BJ (cell line): ENCODE data around the gene GSDME. TPM values are rescaled to one million over a fixed set of nuclear protein-coding genes. Genes with fewer than 3 reads are reported as not detected.

Source experiments
- CTCF ChIA-PET: fragments of 350-600 bp; formaldehyde crosslinking; extraction: SDS; loops from one replicate; lab custom pipeline; 2021; ENCODE audit warnings: antibody characterized with exemption, inconsistent platforms; lab: Yijun Ruan, JAX
- POLR2A ChIA-PET: fragments of 300-600 bp; sonication (Branson Sonifier 250); formaldehyde crosslinking; extraction: SDS; loops from one replicate; lab custom pipeline; 2021; ENCODE audit warnings: antibody characterized with exemption; lab: Charles Lee
- DNase-seq: peaks from one replicate; pipeline ENCODE4 v3.0.0-alpha.2; 2011; ENCODE audit warnings: low read depth
- H3K27me3 ChIP-seq: 2 replicates; pipeline ENCODE4 v1.6.0; 2011; ENCODE audit warnings: low read length; ENCODE audit not compliant: control insufficient read depth, insufficient read depth
- H3K36me3 ChIP-seq: 2 replicates; pipeline ENCODE4 v1.5.1; 2011; ENCODE audit warnings: low read length; ENCODE audit not compliant: control insufficient read depth, insufficient read depth
- H3K4me3 ChIP-seq: 2 replicates; pipeline ENCODE4 v1.5.1; 2011; ENCODE audit warnings: low read depth, mild to moderate bottlenecking, control low read depth, low read length
- CTCF ChIP-seq: IDR thresholded peaks from 2 replicates; pipeline ENCODE4 v1.5.1; 2011; ENCODE audit warnings: low read depth, mild to moderate bottlenecking, control low read depth, inconsistent platforms, low read length, moderate library complexity; ENCODE audit not compliant: insufficient read depth
- polyA plus RNA-seq: library from polyadenylated mRNA; depleted of rRNA; stranded (reverse); fragments of >200 nt; gene quantifications from 2 replicates; pipeline ENCODE4 v1.2.3, GENCODE V29; 2011

Gene GSDME
- polyA plus RNA-seq, 1 experiment = 44.3 TPM

- peaks cover 17% of the 10 kb centered on the region for H3K36me3 ChIP-seq
- H3K27me3 ChIP-seq = no peaks in the 10 kb centered on the region
- CTCF ChIA-PET = no interaction called here
- TF ChIP-seq CTCF = no peak
- no peak overlapping the region for H3K4me3 ChIP-seq
- no peak for DNase-seq
- POLR2A ChIA-PET = no interaction called here
These were observed 44.0 kb downstream of the GSDME start for GRCh38 chr7:24713039-24713793.

- Histone ChIP-seq H3K27me3 (no peaks in the 10 kb centered on the region), H3K36me3 (peaks cover 17% of the 10 kb centered on the region), H3K4me3 (no peak overlapping the region)
- DNase-seq = no peak
- POLR2A ChIA-PET = no interaction called here
- CTCF ChIA-PET = interaction anchor here (0.6 to 2.9 kb wide), 2 partner anchors 13 to 981 kb away, joined by 4 to 11 read pairs; no protein-coding TSS in a partner anchor
- no peak for TF ChIP-seq CTCF
These were observed 47.5 kb downstream of the GSDME start for GRCh38 chr7:24709585-24710360.

GRCh38 chr7:24709051-24709450 is 48.2 kb downstream of the GSDME start:
- POLR2A ChIA-PET = no interaction called here
- Histone ChIP-seq H3K27me3 (no peaks in the 10 kb centered on the region), H3K36me3 (peaks cover 16% of the 10 kb centered on the region), H3K4me3 (no peak overlapping the region)
- DNase-seq = no peak
- TF ChIP-seq CTCF = no peak
- CTCF ChIA-PET = interaction anchor here (0.6 to 2.9 kb wide), 2 partner anchors 14 to 981 kb away, joined by 4 to 11 read pairs; no protein-coding TSS in a partner anchor

GRCh38 chr7:24707988-24708615 is 49.2 kb downstream of the GSDME start:
- DNase-seq = no peak

More at GRCh38 chr7:24707988-24708615, 49.2 kb downstream of the GSDME start:
- peaks cover 15% of the 10 kb centered on the region for H3K36me3 ChIP-seq
- ChIA-PET POLR2A (no interaction called here), CTCF (interaction anchor here (2.9 kb wide), 1 partner anchor 14 kb away, joined by 11 read pairs; no protein-coding TSS in a partner anchor)
- H3K27me3 ChIP-seq = no peaks in the 10 kb centered on the region
- H3K4me3 ChIP-seq = no peak overlapping the region
- no peak for TF ChIP-seq CTCF
